Measurements from ENCODE around the gene LARP7.

The LARP7 gene

DNA sequence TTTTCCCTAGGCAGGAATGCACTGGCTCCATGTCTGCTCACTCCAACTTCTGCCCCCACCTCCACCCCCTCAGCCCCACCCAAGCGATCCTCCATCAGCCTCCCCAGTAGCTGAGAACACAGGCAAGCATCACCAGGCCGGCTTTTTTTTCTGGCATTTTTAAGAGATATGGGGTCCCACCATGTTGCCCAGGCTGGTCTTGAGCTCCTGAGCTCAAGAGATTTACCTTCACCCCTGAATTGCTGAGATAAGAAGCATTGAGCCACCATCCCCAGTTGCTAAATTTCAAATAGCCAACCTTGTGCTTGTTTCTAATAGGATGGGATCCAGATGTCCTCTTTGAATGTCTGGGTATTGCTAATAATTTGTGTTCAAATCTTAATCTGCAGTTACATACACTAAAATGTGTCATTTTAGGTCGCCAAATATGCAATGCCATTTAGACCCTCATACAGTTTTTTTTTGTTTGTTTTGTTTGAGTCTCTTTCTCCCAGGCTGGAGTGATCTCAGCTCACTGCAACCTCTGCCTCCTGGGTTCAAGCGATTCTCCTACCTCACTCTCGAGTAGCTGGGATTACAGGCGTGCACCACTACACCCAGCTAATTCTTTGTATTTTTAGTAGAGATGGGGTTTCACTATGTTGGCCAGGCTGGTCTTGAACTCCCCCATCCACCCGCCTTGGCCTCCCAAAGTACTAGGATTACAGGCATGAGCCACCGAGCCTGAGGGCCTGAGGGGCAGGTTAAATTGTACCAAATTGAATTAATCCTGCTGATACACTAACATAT, 8.8 kb downstream of the LARP7 start:
- DNase-seq (ENCODE audit: low spot score) (no peak), ATAC-seq (ENCODE audit: low read depth) (no peak)
- TF ChIP-seq CTCF (IDR thresholded peaks at IDR 0.05; ENCODE audit: poor library complexity, severe bottlenecking): no peak
- H3K27ac ChIP-seq (ENCODE audit: poor library complexity, severe bottlenecking): no peak overlapping the region
- no peaks in the 10 kb centered on the region for H3K4me1 ChIP-seq (ENCODE audit: insufficient read depth, poor library complexity, severe bottlenecking)
- no peaks in the 10 kb centered on the region for H3K27me3 ChIP-seq (ENCODE audit: insufficient read depth, poor library complexity, severe bottlenecking)
- H3K36me3 ChIP-seq (ENCODE audit: low read depth): peaks cover 64% of the 10 kb centered on the region
- no peak overlapping the region for H3K4me3 ChIP-seq (ENCODE audit: severe bottlenecking)
- H3K9me3 ChIP-seq (ENCODE audit: severe bottlenecking): no peaks in the 10 kb centered on the region

DNA sequence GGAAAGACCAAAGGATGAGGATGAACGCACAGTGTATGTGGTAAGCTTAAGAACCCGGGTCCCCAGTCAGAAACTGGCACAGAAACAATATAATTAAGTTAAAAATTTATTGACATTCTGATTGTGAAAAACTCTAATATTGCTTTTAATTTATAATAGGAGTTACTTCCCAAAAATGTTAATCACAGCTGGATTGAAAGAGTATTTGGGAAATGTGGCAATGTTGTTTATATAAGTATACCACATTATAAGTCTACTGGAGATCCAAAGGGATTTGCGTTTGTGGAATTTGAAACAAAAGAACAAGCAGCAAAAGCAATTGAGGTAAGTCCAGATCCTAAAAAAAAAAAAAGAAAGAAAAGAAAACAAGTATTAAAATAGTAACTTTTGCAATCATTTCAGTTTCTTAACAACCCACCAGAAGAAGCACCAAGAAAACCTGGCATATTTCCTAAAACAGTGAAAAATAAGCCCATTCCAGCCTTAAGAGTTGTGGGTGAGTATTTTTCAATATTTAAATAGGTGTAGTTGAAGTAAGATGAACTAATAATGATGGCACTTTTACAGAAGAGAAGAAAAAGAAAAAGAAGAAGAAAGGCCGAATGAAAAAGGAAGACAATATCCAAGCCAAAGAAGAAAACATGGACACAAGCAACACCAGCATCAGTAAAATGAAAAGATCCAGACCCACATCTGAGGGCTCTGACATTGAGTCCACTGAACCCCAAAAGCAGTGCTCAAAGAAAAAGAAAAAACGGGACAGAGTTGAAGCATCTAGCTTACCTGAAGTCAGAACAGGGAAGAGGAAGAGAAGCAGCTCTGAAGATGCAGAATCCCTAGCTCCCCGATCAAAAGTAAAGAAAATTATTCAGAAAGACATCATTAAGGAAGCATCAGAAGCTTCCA, 9.9 kb downstream of the LARP7 start:
- peaks cover 73% of the 10 kb centered on the region for H3K36me3 ChIP-seq (ENCODE audit: low read depth)
- no peak for TF ChIP-seq CTCF (IDR thresholded peaks at IDR 0.05; ENCODE audit: poor library complexity, severe bottlenecking)
- no peak for DNase-seq (ENCODE audit: low spot score)
- no peak for ATAC-seq (ENCODE audit: low read depth)
- H3K4me3 ChIP-seq (ENCODE audit: severe bottlenecking): no peak overlapping the region
- H3K9me3 ChIP-seq (ENCODE audit: severe bottlenecking): no peaks in the 10 kb centered on the region
- no peaks in the 10 kb centered on the region for H3K4me1 ChIP-seq (ENCODE audit: insufficient read depth, poor library complexity, severe bottlenecking)
- H3K27ac ChIP-seq (ENCODE audit: poor library complexity, severe bottlenecking): no peak overlapping the region
- H3K27me3 ChIP-seq (ENCODE audit: insufficient read depth, poor library complexity, severe bottlenecking): no peaks in the 10 kb centered on the region

- no peak for TF ChIP-seq CTCF (IDR thresholded peaks at IDR 0.05; ENCODE audit: poor library complexity, severe bottlenecking)
- H3K4me1 ChIP-seq (ENCODE audit: insufficient read depth, poor library complexity, severe bottlenecking): no peaks in the 10 kb centered on the region
- H3K9me3 ChIP-seq (ENCODE audit: severe bottlenecking): no peaks in the 10 kb centered on the region
- DNase-seq (ENCODE audit: low spot score) (no peak), ATAC-seq (ENCODE audit: low read depth) (no peak)
- no peaks in the 10 kb centered on the region for H3K27me3 ChIP-seq (ENCODE audit: insufficient read depth, poor library complexity, severe bottlenecking)
- peaks cover 81% of the 10 kb centered on the region for H3K36me3 ChIP-seq (ENCODE audit: low read depth)
- H3K4me3 ChIP-seq (ENCODE audit: severe bottlenecking): no peak overlapping the region
- H3K27ac ChIP-seq (ENCODE audit: poor library complexity, severe bottlenecking): no peak overlapping the region
Observed at GRCh38 chr4:112647785-112648184, 10.8 kb downstream of the LARP7 start.

- DNase-seq (ENCODE audit: low spot score) (no peak), ATAC-seq (ENCODE audit: low read depth) (no peak)
- Histone ChIP-seq H3K4me1 (ENCODE audit: insufficient read depth, poor library complexity, severe bottlenecking) (no peaks in the 10 kb centered on the region), H3K9me3 (ENCODE audit: severe bottlenecking) (no peaks in the 10 kb centered on the region), H3K36me3 (ENCODE audit: low read depth) (peaks cover 83% of the 10 kb centered on the region), H3K27ac (ENCODE audit: poor library complexity, severe bottlenecking) (no peak overlapping the region), H3K4me3 (ENCODE audit: severe bottlenecking) (no peak overlapping the region), H3K27me3 (ENCODE audit: insufficient read depth, poor library complexity, severe bottlenecking) (no peaks in the 10 kb centered on the region)
- TF ChIP-seq CTCF (IDR thresholded peaks at IDR 0.05; ENCODE audit: poor library complexity, severe bottlenecking): no peak
Observed at GRCh38 chr4:112648263-112649054, 11.5 kb downstream of the LARP7 start.

Measured in RWPE2 (cell line).